HG02884 (cell line): Measurements from ENCODE around the gene CRCP.
"Not testable (repeated sequence)": the region's sequence is repeated elsewhere in the genome, so short reads cannot be mapped to it uniquely, and the experiment has no call there.

Experiments
- ATAC-seq: cut with Tn5 transposase; IDR thresholded peaks from one replicate; pipeline ENCODE4 v1.9.1; 2021; ENCODE audit warnings: mild to moderate bottlenecking, moderate library complexity; ENCODE audit not compliant: unreplicated experiment

The CRCP gene

DNA sequence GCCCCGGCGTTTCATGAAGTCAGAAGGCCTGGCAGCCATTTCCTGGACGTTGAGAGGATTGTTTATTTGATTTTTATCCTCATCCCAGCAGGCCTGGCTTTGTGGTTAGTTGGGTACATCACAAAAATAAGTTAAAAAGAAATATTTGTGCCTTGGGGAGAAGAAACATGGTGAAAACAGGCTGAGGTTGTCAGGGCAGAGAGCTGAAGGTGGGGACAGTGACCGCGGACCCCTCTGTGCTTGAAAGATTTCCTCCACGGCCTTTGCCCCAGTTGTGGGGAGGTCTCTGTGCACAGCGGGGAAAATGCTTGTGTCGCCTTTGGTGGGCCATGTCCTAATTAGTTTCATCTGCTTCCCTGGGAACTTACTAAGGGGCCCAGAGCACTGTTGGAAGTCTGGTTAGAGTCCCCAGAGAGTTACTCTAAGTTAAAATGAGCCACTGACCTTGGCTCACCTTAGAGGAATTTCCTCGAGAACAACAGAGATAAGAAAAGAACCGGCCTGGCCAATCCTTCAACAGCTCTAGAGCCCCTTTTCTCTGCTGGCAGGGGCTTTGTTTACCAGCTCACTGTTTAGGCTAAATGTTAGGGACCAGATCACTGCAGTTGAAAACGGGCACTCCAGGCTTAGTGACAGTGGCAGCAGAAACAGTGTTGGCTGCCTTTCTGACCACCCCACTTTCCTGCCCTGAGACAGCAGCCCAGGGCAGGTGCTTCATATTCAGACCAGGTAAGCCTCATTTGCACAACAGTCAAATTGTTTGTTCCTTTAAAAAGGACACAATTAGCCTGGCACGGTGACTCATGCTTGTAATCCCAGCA, 37.9 kb downstream of the CRCP start:
- no peak for ATAC-seq

DNA sequence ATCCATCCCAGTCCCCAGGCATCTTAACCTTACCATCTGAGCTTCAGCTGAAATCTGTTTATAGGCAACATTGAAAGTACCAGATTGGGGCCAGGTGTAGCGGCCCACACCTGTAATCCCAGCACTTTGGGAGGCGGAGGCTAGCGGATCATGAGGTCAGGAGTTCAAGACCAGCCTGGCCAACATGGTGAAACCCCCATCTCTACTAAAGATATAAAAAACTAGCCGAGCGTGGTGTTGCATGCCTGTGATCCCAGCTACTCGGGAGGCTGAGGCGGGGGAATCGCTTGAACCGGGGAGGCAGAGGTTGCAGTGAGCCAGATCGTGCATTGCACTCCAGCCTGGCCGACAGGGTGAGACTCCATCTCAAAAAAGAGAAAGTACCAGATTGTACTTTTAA, 39.0 kb downstream of the CRCP start:
- no peak for ATAC-seq

DNA sequence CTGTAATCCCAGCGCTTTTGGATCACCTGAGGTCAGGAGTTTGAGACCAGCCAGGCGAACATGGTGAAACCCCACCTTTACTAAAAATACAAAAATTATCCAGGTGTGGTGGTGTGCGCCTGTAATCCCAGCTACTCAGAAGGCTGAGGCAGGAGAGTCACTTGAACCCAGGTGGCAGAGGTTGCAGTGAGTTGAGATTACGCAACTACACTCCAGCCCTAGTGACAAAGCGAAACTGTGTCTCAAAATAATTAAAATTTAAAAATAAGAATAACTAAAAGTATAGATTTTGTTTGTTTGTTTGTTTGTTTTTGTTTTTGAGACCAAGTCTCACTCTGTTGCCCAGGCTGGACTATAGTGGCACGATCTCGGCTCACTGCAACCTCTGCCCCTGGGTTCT, 41.4 kb downstream of the CRCP start:
- ATAC-seq, result not testable (repeated sequence)

DNA sequence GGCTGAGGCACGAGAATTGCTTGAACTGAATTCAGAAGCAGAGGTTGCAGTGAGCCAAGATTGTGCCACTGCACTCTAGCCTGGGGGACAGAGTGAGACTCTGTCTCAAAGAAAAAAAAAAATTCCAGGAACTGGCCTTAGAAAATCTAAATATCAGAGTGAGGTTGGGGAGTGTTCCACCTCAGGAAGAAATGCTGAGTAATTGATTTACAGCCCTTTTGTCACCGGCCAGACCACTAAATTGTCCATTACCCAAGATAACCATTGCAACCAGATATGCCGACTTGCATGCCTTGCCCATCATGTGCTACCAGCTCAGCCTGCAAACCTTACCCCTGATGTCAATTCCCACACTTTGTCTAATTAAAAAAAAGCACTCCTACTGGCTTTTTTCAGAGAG, 42.4 kb downstream of the CRCP start:
- ATAC-seq, result no peak

DNA sequence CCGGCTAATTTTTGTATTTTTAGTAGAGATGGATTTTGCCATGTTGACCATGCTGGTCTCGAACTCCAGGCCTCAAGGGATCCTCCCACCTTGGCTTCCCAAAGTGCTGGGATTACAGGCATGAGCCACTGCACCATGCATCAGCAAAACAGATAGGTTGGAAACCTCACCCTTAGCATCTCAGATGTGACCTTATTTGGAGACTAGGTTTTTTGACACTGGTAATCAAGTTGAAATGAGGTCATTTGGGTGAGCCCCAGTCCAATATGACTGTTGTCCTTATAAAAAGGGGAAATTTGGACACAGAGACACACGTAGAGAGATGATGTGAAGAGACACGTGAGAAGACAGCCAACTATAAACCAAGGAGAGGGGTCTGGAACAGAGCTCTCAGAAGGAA, 48.0 kb downstream of the CRCP start:
- ATAC-seq, result no peak

DNA sequence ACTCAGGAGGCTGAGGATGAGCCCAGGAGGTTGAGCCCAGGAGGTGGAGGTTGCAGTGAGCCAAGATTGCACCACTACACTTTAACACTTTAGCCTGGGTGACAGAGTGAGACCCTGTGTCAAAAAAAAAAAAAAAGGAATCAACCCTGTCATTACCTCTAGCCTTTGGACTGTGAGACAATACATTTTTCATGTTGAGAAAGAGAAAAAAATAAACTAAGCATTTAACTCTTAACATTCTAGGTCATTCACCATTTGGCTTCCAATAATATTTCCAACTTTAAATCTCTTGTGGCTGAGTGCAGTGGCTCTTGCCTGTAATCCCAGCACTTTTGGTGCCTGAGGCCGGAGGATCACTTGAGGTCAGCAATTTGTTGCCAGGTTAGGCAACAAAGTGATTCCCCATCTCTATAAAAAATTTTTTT, 48.6 kb downstream of the CRCP start:
- ATAC-seq, result no peak

DNA sequence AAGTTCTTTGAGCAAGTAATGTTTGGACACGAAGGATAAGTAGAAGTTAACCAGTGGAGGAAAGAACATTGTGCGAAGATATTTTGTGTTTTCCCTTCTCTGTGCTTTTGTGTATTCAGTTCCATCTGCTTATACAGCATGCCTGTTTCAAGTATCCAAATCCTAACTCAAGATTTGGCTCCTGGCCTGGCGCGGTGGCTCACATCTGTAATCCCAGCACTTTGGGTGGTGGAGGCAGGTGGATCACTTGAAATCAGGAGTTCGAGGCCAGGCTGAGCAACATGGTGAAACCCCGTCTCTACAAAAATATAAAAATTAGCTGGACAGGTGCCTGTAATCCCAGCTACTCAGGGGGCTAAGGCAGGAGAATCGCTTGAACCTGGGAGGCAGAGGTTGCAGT, 49.7 kb downstream of the CRCP start:
- ATAC-seq, result no peak

DNA sequence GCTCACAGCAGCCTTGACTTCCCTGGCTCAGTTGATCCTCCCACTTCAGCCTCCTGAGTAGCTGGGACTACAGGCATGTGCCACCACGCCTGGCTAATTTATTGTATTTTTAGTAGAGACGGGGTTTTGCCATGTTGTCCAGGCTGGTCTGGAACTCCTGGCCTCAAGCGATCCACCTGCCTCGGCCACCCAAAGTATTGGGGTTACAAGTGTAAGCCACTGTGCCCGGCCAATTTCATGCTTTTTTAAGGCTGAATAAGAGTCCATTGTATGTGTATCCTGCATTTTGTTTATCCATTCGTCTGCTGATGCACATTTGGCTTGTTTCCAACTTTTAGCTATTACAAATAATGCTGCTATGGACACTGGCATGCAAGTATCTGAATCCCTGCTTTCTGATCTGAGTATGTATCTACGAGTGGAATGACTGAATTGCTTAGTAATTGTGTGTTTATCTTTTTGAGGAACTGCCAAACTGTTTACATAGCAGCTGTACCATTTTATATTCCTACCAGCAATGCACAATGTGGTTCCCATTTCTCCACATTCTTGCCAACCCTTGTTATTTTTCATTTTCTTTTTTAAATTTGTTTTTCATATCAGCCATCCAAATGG, 53.2 kb downstream of the CRCP start:
- no peak for ATAC-seq

DNA sequence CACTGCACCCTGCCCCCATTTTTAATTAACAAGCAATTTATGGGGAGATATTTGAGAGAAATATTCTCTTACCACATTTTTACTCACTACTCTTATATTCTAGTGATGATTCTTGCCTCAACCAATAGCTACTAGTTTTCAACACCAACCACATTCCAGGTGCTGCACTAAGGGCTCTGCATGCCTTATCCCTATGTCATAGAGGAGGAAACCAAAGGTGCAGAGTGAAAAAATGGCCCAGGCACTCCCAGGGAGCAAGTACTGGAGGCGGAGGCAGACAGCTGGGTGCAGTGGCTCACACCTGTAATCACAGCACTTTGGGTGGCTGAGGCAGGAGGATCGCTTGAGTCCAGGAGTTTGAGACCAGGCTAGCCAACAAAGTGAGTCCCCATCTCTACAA, 55.0 kb downstream of the CRCP start:
- ATAC-seq, result no peak

DNA sequence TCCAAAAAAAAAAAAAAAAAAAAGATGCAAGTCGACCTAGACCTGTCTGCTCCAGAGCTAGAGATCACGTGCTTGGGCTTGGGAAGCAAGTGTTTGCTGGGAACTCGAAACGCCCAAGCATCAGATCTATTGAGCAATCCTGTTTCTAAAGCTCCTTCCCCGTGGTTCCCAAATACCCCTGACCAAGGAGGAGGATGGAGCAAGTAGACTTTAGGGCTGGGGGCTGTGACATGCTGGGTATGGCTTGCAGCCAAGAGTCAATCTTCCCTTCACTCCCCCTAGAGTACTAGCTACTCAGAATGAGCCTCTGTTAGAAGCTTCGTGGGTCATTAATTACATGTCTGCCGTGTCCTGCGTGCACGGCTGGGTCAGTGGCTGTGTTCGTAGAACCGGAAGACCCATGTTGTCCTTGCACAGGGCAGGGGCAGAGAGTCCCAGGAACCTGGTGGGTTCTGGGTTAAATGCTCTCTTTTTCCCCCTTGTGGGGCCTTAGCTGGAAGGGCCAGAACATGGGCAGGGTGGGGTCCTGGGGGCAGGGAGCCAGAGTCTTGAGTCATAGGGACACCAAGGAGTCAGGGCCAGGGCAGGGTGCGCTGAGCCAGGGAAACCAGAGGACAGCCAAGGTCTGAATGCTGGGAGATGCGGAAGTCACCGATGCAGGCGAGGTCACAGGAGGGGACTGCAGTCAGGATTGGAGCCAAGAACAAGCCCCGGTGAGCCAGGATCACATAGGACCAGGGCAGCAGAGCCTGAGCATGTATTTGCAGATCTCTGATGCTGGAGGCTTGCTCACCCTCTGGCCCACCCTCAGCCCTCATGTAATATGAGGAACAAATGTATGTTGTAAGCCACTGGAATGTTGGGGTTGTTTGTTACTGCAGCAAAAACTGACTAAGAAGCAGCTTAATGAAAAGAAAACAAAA, 55.9 kb downstream of the CRCP start:
- no peak for ATAC-seq

DNA sequence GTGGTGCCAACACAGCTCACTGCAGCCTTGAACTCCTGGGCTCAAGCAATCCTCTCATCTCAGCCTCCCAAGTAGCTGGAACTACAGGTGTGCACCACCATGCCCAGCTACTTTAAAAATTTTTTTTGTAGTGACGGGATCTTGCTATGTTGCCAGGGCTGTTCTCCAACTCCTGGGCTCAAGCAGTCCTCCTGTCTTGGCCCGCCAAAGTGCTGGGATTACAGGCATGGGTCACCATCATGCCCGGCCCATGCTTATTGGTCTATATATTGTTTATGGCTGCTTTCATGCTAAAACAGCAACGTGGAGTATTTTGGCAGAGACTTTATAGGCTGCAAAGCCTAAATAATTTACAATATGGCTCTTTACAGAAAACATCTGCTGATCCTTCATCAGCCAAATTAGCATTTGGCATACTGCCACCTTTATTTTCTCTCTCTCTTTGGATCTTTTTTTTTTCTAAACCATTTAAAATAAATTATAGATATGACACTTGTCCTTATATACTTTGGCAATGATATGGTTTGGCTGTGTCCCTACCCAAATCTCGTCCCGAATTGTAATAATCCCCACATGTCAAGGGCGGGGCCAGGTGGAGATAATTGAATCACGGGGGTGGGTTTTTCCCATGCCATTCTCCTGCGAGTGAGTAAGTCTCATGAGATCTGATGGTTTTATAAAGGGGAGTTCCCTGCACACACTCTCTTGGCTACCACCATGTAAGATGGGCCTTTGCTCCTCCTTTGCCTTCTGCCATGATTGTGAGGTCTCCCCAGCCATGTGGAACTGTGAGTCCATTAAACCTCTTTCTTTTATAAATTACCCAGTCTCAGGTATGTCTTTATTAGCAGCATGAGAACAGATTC, 58.1 kb downstream of the CRCP start:
- not testable (repeated sequence) for ATAC-seq

DNA sequence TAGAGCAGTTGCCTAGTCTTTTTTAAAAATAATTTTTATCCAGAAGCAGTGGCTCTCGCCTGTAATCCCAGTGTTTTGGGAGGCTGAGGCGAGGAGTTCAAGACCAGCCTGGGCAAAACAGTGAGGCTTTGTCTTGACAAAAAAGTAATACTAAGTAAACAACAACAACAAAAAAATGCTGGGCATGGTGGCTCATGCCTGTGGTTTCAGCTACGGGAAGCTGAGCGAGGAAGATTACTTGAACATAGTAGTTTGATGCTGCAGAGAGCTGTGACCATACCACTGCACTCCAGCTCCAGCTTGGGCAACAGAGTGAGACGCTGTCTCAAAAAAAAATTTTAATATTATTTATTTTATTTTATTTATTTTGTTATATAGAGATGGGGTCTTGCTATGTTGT, 59.2 kb downstream of the CRCP start:
- ATAC-seq, result no peak

DNA sequence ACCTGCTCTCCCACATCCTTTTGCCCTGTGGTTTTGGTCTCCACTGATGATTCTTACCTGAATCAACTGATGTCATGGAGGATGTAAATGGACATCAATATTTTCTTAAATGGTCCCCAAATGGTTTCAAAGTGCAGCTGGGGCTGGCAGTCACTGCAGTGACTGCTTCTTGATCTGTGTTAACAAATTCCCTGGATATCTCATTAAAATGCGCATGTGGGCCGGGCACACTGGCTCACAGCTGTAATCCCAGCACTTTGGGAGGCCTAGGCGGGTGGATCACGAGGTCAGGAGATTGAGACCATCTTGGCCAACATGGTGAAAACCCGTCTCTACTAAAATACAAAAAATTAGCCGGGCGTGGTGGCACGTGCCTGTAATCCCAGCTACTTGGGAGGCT, 60.4 kb downstream of the CRCP start:
- ATAC-seq, result not testable (repeated sequence)

DNA sequence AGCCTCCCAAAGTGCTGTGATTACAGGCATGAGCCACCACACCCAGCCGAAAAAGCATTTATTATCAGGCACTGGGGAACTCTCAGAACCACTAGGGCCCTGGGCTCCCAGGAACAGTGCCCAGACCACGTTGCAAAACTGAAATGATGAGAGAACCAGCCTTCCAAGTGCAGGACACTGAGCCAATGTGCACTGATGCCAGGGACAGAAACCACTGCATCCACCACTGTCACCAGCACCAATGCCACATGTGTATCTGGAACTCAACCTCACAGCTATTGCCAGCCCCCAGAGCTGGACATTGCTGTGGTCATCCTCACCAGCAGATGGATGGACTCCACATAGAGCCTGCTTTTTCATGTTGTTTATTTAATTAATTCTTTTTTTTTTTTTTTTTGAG, 62.3 kb downstream of the CRCP start:
- ATAC-seq, result no peak

DNA sequence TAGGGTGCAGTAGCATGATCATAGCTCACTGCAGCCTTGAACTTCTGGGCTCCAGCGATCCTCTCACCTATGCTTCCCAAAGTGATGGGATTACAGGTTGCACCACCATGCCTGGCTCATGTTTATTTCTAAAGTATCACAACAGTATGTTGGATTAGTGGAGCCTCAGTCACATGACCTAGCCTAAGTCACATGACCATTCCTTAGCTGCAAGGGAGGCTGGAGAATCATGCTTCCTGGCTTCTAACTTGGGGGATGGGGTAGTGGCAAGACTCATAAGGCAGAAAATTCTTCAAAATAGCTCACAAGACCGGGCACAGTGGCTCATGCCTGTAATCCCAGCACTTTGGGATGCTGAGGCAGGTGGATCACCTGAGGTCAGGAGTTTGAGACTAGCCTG, 63.6 kb downstream of the CRCP start:
- no peak for ATAC-seq

DNA sequence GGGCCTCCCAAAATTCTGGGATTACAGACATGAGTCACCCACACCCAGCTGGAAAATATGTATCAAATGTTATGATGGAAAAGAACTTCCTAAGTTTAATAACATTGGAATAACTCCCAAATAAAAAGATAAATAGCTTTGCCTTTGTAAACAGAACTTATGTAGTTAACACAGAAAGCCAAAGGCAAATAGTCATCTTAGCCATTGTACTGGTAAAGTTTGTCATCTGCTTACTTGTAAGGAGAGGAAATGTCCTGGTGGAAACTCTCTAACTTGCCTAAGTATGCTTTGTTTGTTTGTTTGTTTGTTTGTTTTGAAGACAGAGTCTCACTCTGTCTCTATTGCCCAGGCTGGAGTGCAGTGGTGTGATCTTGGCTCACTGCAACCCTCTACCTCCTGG, 66.7 kb downstream of the CRCP start:
- ATAC-seq, result no peak

DNA sequence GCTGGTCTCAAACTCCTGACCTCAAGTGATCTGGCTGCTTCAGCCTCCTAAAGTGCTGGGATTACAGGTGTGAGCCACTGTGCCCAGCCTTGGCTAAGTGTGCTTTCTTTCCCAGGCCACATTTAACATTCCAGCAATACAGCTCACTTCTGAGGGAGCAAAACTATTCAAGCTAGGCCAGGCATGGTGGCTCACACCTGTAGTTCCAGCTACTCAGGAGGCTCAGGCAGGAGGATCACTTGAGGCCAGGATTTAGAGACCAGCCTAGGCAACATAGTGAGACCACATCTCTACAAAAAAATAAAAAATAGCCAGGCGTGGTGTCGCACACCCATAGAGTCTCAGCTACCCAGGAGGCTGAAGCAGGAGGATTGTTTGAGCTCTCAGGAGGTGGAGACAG, 67.2 kb downstream of the CRCP start:
- ATAC-seq, result no peak

DNA sequence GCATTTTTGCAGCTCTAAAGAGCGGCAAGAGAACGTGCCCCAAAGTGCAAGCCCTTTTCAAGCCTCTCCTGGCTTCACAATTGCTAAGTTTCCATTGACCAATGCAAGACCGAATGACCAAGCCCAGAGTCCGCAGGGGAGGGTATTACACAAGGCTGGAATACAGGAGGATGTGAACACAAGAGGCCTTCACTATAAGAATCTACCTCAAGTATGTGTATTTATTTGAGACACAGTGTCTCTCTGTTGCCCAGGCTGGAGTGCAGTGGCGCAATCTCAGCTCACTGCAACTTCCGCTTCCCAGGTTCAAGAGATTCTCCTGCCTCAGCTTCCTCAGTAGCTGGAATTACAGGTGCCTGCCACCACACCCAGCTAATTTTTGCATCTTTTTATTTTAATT, 68.3 kb downstream of the CRCP start:
- ATAC-seq, result no peak

DNA sequence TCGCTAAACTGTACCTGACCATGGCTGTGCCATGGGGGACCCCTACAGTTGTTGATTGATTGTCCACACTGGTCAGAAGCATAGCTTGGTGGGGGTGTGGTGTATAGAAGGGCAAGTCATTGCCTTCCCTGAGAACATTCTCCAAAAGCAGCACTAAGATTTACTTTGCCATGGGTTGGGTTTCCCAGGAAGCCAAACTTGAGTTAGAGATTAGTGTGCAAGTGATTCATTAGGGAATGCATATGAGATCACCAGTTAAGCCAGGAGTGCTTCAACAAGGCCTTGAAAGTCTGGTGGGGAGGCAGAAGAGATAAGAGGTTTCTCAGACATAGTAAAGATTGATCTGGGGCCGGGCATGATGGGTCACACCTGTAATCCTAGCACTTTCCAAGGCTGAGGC, 69.1 kb downstream of the CRCP start:
- no peak for ATAC-seq

DNA sequence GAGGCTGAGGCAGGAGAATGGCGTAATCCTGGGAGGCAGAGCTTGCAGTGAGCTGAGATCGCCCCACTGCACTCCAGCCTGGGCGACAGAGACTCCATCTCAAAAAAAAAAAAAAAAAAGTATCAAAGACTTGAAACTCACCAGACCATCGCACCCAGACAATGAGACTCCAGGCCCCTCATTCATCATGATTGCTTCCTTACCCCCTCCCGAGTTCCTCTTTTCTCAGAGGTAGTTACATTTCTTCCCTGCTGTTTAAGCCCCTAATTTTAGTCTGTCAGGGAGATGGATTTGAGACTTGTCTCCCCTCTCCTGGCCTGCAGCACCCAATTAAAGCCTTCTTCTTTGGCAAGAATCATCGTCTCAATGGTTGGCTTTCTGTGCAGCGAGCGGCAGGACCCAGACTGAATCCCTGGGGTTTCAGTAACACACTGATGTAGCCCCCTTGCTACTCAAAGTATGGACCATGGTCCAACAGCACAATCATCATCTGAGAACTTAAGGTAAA, 71.1 kb downstream of the CRCP start:
- ATAC-seq, result no peak

DNA sequence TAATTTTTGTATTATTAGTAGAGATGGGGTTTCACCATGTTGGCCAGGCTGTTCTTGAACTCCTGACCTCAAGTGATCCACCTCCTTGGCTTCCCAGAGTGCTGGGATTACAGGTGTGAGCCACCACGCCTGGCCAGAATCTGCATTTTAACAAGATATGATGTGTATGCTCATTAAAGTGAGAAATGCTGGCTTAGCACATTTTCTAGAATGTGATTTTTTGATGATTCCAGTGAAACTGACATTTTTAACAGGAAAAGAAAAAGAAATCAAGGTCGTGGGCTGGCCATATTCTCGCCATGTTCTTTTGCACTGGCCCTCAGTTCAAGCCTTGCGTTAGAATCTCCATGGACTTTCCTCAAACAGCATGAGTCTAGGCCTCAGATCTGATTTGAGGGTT, 72.3 kb downstream of the CRCP start:
- no peak for ATAC-seq
